Endothelial cell of umbilical vein (primary cell): Measurements from ENCODE around the gene ZSWIM2. TPM values are rescaled to one million over a fixed set of nuclear protein-coding genes. Genes with fewer than 3 reads are reported as not detected.
"Not testable (repeated sequence)": the region's sequence is repeated elsewhere in the genome, so short reads cannot be mapped to it uniquely, and the experiment has no call there.

Experiments used
- BruUV-seq: library from RNA; stranded (reverse); fragments of 400-500 nt; replicated peaks from 2 replicates; lab custom pipeline; 2021; lab: Mats Ljungman, UMichigan
- CTCF ChIA-PET: fragments of 300-600, 350-600 bp; sonication (Branson Sonifier 250); formaldehyde crosslinking; loops from one replicate; lab custom pipeline; 2021; ENCODE audit warnings: antibody characterized with exemption, inconsistent platforms; lab: Charles Lee
- POLR2A ChIA-PET: fragments of 300-600, 350-600 bp; sonication (Branson Sonifier 250); formaldehyde crosslinking; loops from one replicate; lab custom pipeline; 2021; ENCODE audit warnings: antibody characterized with exemption, inconsistent platforms; lab: Charles Lee
- DNase-seq: peaks from one replicate; pipeline ENCODE4 v3.0.0-alpha.2; 2011; ENCODE audit warnings: low read depth, low spot score
- FAIRE-seq: peaks from 2 replicates; lab custom pipeline; 2011; peaks lifted over from hg19 to GRCh38; lab: Jason Lieb, UNC
- H2AFZ ChIP-seq: 2 replicates; pipeline ENCODE4 v1.6.0; 2012; ENCODE audit warnings: low read depth, low read length, control low read depth, inconsistent platforms
- H3K27ac ChIP-seq: 2 replicates; pipeline ENCODE4 v1.5.1; 2011; ENCODE audit warnings: low read depth, mild to moderate bottlenecking, control low read depth, low read length, moderate library complexity; ENCODE audit not compliant: insufficient read depth
- H3K27me3 ChIP-seq, 2 experiments: 2 replicates each; pipeline versions ENCODE4 v1.6.0 to v1.6.1; 2011; ENCODE audit warnings: low read length in 2 of 2, mixed read lengths in 1 of 2; ENCODE audit not compliant: control insufficient read depth in 2 of 2, insufficient read depth in 2 of 2
- H3K36me3 ChIP-seq, 2 experiments: 2 replicates in 1 of 2; 3 replicates in 1 of 2; pipeline ENCODE4 v1.5.1; 2011; ENCODE audit warnings: low read length in 2 of 2, mild to moderate bottlenecking in 1 of 2, moderate library complexity in 1 of 2; ENCODE audit not compliant: control insufficient read depth in 2 of 2, insufficient read depth in 2 of 2; ENCODE audit errors: extremely low read depth in 1 of 2
- H3K4me1 ChIP-seq: 3 replicates; pipeline ENCODE4 v1.5.1; 2011; ENCODE audit warnings: mild to moderate bottlenecking, low read length; ENCODE audit not compliant: control insufficient read depth, insufficient read depth; ENCODE audit errors: extremely low read depth
- H3K4me2 ChIP-seq: 2 replicates; pipeline ENCODE4 v1.6.1; 2011; ENCODE audit warnings: low read length, control low read depth, mixed read lengths; ENCODE audit not compliant: insufficient read depth
- H3K4me3 ChIP-seq, 3 experiments: fragments of 200-600 bp in 1 of 3; sonication (generic), shearing (Covaris generic) in 1 of 3; replicated peaks in 1 of 3; 2 replicates each; pipeline ENCODE4 v1.5.1; 2011 to 2016; ENCODE audit warnings: control low read depth in 3 of 3, low read length in 3 of 3, mild to moderate bottlenecking in 2 of 3, inconsistent platforms in 1 of 3, low read depth in 1 of 3, moderate library complexity in 1 of 3; ENCODE audit not compliant: insufficient read depth in 1 of 3
- H3K79me2 ChIP-seq: 2 replicates; pipeline ENCODE4 v1.6.0; 2012; ENCODE audit warnings: low read length, inconsistent platforms; ENCODE audit not compliant: control insufficient read depth, insufficient read depth
- H3K9ac ChIP-seq: replicated peaks from 2 replicates; pipeline ENCODE3; 2011; ENCODE audit warnings: low read length, control low read depth; ENCODE audit not compliant: insufficient read depth; ENCODE audit errors: extremely low read depth
- H3K9me1 ChIP-seq: replicated peaks from 3 replicates; pipeline ENCODE4 v1.6.0; 2011; ENCODE audit warnings: mild to moderate bottlenecking, low read length; ENCODE audit not compliant: control insufficient read depth, insufficient read depth; ENCODE audit errors: extremely low read depth
- H3K9me3 ChIP-seq: replicated peaks from 2 replicates; pipeline ENCODE4 v1.5.1; 2012; ENCODE audit warnings: low read length, inconsistent platforms; ENCODE audit not compliant: control insufficient read depth, insufficient read depth
- H4K20me1 ChIP-seq: replicated peaks from 2 replicates; pipeline ENCODE3; 2011; ENCODE audit warnings: mild to moderate bottlenecking, low read length; ENCODE audit not compliant: control insufficient read depth, insufficient read depth; ENCODE audit errors: extremely low read depth
- EZH2 ChIP-seq: IDR thresholded peaks from 2 replicates; pipeline ENCODE4 v1.6.1; 2012; ENCODE audit warnings: borderline replicate concordance, low read depth, mild to moderate bottlenecking, moderate library complexity, low read length, inconsistent platforms; ENCODE audit not compliant: severe bottlenecking
- FOS ChIP-seq: IDR thresholded peaks from 2 replicates; pipeline ENCODE4 v1.6.1; 2011; ENCODE audit warnings: mild to moderate bottlenecking, low read length, moderate library complexity, borderline replicate concordance; ENCODE audit not compliant: insufficient read depth
- GATA2 ChIP-seq: IDR thresholded peaks from 2 replicates; pipeline ENCODE4 v1.7.0; 2011; ENCODE audit warnings: low read depth, mild to moderate bottlenecking, moderate library complexity, mixed read lengths, low read length; ENCODE audit not compliant: insufficient read length, insufficient read depth
- JUN ChIP-seq: IDR thresholded peaks from 2 replicates; pipeline ENCODE4 v1.6.1; 2011; ENCODE audit warnings: borderline replicate concordance, low read depth; ENCODE audit not compliant: insufficient read length, insufficient read depth
- MYC ChIP-seq: IDR thresholded peaks from one replicate; pipeline ENCODE4 v1.6.1; 2011; ENCODE audit warnings: mild to moderate bottlenecking, low read depth, low read length
- POLR2A ChIP-seq: IDR thresholded peaks from 2 replicates; pipeline ENCODE4 v1.6.1; 2012; ENCODE audit warnings: low read depth, mild to moderate bottlenecking, control low read depth, low read length
- POLR2AphosphoS5 ChIP-seq: IDR thresholded peaks from 2 replicates; pipeline ENCODE4 v1.6.1; 2012; ENCODE audit warnings: low read depth, mild to moderate bottlenecking, control low read depth, low read length, moderate library complexity; ENCODE audit not compliant: insufficient read depth
- dilution Hi-C: fragments of 300-500 bp; cut with MboI; formaldehyde crosslinking; loops from one replicate; pipeline ENCODE4 v1.15.0; 2019; ENCODE audit warnings: low sequenced_read_pairs; ENCODE audit not compliant: extremely low pct_ligation_motif_present
- intact Hi-C: fragments of 100-400 bp; cut with micrococcal nuclease; formaldehyde crosslinking; loops from one replicate; pipeline ENCODE4 v1.10.0; 2022
- polyA plus RNA-seq, 4 experiments: library from polyadenylated mRNA; depleted of rRNA in 3 of 4; stranded (reverse) in 3 of 4; unstranded in 1 of 4; fragments of >200 nt; gene quantifications; 2 replicates each; pipeline versions ENCODE4 v1.2.1 to v1.2.3, GENCODE V29; 2011 to 2012; ENCODE audit warnings: missing spikeins in 1 of 4
- total RNA-seq: library from RNA; stranded (reverse); gene quantifications from 2 replicates; pipeline ENCODE4 v1.2.3, GENCODE V29; 2021
- TF ChIP-seq, protein P1 (sequence below): IDR thresholded peaks from 2 replicates; pipeline ENCODE4 v1.6.1; 2011; ENCODE audit not compliant: insufficient read depth, insufficient read length
- TF ChIP-seq, protein P2 (sequence below), 2 donors: IDR thresholded peaks; 1 replicate in 1 of 2; 2 replicates in 1 of 2; pipeline ENCODE4 v1.5.1; 2011; ENCODE audit warnings: low read length in 2 of 2, mild to moderate bottlenecking in 2 of 2, moderate library complexity in 2 of 2, control low read depth in 1 of 2, inconsistent platforms in 1 of 2, low read depth in 1 of 2; ENCODE audit not compliant: insufficient read depth in 1 of 2; ENCODE audit errors: extremely low read depth in 1 of 2

ZSWIM2 gene
- total and polyA plus RNA-seq, 2 donors (not counting 3 experiments of a cell fraction or from before 2014, with no cell fraction given) = not detected

DNA sequence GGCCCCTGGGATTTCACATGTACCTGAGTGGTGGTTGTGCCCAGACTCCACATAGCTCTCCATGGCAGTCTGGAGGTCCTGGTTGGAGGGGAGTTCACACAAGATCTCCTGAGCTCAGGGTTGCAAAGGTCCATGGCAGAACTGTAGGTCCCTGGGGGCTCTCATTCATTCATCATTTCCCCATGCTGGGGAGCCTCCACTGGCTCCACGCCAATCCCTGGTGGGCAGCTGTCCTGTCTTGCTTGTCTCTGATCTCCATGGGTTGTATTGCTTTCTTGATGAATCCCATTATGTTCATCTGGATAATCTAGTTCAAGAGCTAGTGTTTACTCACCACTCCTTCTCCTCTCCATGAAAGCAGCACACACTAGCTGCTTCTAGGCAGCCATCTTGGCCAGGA lies 42.4 kb downstream of the ZSWIM2 start:
- H3K27ac ChIP-seq = no peak overlapping the region
- ChIA-PET CTCF (interaction anchor here (0.9 kb wide), 1 partner anchor 49 kb away, joined by 3 read pairs; no protein-coding TSS in a partner anchor), POLR2A (no interaction called here)
- H3K4me2 ChIP-seq = no peak overlapping the region
- H3K4me1 ChIP-seq = peaks cover 6% of the 10 kb centered on the region
- H3K36me3 ChIP-seq = no peaks in the 10 kb centered on the region
- FAIRE-seq = no peak
- H3K4me3 ChIP-seq = no peak overlapping the region
- no peaks in the 10 kb centered on the region for H3K27me3 ChIP-seq
- no peak overlapping the region for H2AFZ ChIP-seq
- no peaks in the 10 kb centered on the region for H3K9me1 ChIP-seq
- no peaks in the 10 kb centered on the region for H3K79me2 ChIP-seq
- no peaks in the 10 kb centered on the region for H3K9me3 ChIP-seq
- no peak for DNase-seq
- no TSS peak for BruUV-seq
- no peaks in the 10 kb centered on the region for H4K20me1 ChIP-seq
- intact Hi-C loops (no loop called here), dilution Hi-C loops (no loop called here)
- H3K9ac ChIP-seq = no peak overlapping the region
- TF ChIP-seq MYC = no peak
- no peak for TF ChIP-seq POLR2AphosphoS5
- no peak for TF ChIP-seq JUN
- no peak for TF ChIP-seq FOS
- no peak for TF ChIP-seq EZH2
- no peak for TF ChIP-seq POLR2A
- TF ChIP-seq, protein P1, sequence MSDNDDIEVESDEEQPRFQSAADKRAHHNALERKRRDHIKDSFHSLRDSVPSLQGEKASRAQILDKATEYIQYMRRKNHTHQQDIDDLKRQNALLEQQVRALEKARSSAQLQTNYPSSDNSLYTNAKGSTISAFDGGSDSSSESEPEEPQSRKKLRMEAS = no peak
- TF ChIP-seq, protein P2, sequence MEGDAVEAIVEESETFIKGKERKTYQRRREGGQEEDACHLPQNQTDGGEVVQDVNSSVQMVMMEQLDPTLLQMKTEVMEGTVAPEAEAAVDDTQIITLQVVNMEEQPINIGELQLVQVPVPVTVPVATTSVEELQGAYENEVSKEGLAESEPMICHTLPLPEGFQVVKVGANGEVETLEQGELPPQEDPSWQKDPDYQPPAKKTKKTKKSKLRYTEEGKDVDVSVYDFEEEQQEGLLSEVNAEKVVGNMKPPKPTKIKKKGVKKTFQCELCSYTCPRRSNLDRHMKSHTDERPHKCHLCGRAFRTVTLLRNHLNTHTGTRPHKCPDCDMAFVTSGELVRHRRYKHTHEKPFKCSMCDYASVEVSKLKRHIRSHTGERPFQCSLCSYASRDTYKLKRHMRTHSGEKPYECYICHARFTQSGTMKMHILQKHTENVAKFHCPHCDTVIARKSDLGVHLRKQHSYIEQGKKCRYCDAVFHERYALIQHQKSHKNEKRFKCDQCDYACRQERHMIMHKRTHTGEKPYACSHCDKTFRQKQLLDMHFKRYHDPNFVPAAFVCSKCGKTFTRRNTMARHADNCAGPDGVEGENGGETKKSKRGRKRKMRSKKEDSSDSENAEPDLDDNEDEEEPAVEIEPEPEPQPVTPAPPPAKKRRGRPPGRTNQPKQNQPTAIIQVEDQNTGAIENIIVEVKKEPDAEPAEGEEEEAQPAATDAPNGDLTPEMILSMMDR (IDR thresholded peaks at IDR 0.05; ENCODE audit: extremely low read depth in 1 of 2, insufficient read depth in 1 of 2, low read depth in 1 of 2, low read length in 2 of 2) = no peak
- no peak for TF ChIP-seq GATA2

DNA sequence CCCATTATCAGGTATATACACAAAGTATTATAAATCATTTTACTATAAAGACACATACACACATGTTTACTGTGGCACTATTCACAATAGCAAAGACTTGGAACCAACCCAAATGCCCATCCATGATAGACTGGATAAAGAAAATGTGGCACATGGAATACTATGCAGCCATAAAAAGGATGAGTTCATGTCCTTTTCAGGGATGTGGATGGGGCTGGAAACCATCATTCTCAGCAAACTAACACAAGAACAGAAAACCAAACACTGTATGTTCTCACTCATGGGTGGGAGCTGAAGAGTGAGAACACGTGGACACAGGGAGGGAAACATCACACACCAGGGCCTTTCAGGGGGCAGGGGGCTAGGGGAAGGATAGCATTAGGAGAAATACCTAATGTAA lies 50.4 kb downstream of the ZSWIM2 start:
- H4K20me1 ChIP-seq, FAIRE-seq, H3K27me3 ChIP-seq, intact Hi-C loops, H3K79me2 ChIP-seq, BruUV-seq, H3K27ac ChIP-seq, CTCF ChIA-PET, H3K9me3 ChIP-seq, H3K4me2 ChIP-seq, H3K9me1 ChIP-seq, dilution Hi-C loops, H3K4me1 ChIP-seq, DNase-seq, POLR2A ChIA-PET, H3K9ac ChIP-seq, H3K36me3 ChIP-seq, H2AFZ ChIP-seq, H3K4me3 ChIP-seq: not testable (repeated sequence)
